ENCODE data around the gene SYNPR.

The SYNPR gene

GRCh38 chr3:63295806-63296205 lies 17.7 kb downstream of the SYNPR start:
- H3K27me3 ChIP-seq (ENCODE audit: insufficient read depth, poor library complexity, severe bottlenecking) = no peaks in the 10 kb centered on the region
- no peak overlapping the region for H3K27ac ChIP-seq (replicated peaks)

GRCh38 chr3:63296249-63296648 lies 18.1 kb downstream of the SYNPR start:
- DNase-seq (ENCODE audit: low read depth in 1 of 2, low spot score in 1 of 2) = no peak
- no peak overlapping the region for H3K27ac ChIP-seq (replicated peaks)
- no peaks in the 10 kb centered on the region for H3K27me3 ChIP-seq (ENCODE audit: insufficient read depth, poor library complexity, severe bottlenecking)
- TF ChIP-seq SPI1 (IDR thresholded peaks at IDR 0.05; ENCODE audit: borderline replicate concordance, low read depth) (no peak), REST (IDR thresholded peaks at IDR 0.05; ENCODE audit: insufficient replicate concordance, low read depth) (no peak), GABPA (IDR thresholded peaks at IDR 0.05; ENCODE audit: low read depth) (no peak), CTCF (IDR thresholded peaks at IDR 0.05; ENCODE audit: insufficient read depth, low read length) (no peak), POLR2AphosphoS5 (IDR thresholded peaks at IDR 0.05; ENCODE audit: low read depth) (no peak)
- no peak overlapping the region for H3K4me3 ChIP-seq (replicated peaks; ENCODE audit: insufficient read depth, low read length)

More at GRCh38 chr3:63295806-63296205, 17.7 kb downstream of the SYNPR start:
- no peak for TF ChIP-seq CTCF (IDR thresholded peaks at IDR 0.05; ENCODE audit: insufficient read depth, low read length)
- TF ChIP-seq POLR2AphosphoS5 (IDR thresholded peaks at IDR 0.05; ENCODE audit: low read depth) = no peak
- TF ChIP-seq SPI1 (IDR thresholded peaks at IDR 0.05; ENCODE audit: borderline replicate concordance, low read depth) = no peak
- TF ChIP-seq GABPA (IDR thresholded peaks at IDR 0.05; ENCODE audit: low read depth) = no peak
- TF ChIP-seq REST (IDR thresholded peaks at IDR 0.05; ENCODE audit: insufficient replicate concordance, low read depth) = no peak
- no peak overlapping the region for H3K4me3 ChIP-seq (replicated peaks; ENCODE audit: insufficient read depth, low read length)
- no peak for DNase-seq (ENCODE audit: low read depth in 1 of 2, low spot score in 1 of 2)

- TF ChIP-seq CTCF (IDR thresholded peaks at IDR 0.05; ENCODE audit: insufficient read depth, low read length) = no peak
- no peak for TF ChIP-seq GABPA (IDR thresholded peaks at IDR 0.05; ENCODE audit: low read depth)
- no peak for TF ChIP-seq REST (IDR thresholded peaks at IDR 0.05; ENCODE audit: insufficient replicate concordance, low read depth)
- no peak for TF ChIP-seq SPI1 (IDR thresholded peaks at IDR 0.05; ENCODE audit: borderline replicate concordance, low read depth)
- no peak for TF ChIP-seq POLR2AphosphoS5 (IDR thresholded peaks at IDR 0.05; ENCODE audit: low read depth)
These were observed 25.1 kb downstream of the SYNPR start for GRCh38 chr3:63303238-63303637.

More at GRCh38 chr3:63303238-63303637, 25.1 kb downstream of the SYNPR start:
- no peak overlapping the region for H3K27ac ChIP-seq (replicated peaks)
- no peak overlapping the region for H3K4me3 ChIP-seq (replicated peaks; ENCODE audit: insufficient read depth, low read length)
- no peak for DNase-seq (ENCODE audit: low read depth in 1 of 2, low spot score in 1 of 2)
- H3K27me3 ChIP-seq (ENCODE audit: insufficient read depth, poor library complexity, severe bottlenecking) = peaks cover 4% of the 10 kb centered on the region

Data from HL-60 (cell line).